Measurements from ENCODE around the gene FGF21. TPM values are rescaled to one million over a fixed set of nuclear protein-coding genes. Genes with fewer than 3 reads are reported as not detected.

FGF21 gene
- total RNA-seq, 2 experiments from 2014 or later, result not detected

- ATAC-seq (no peak), DNase-seq (no peak)
- Mint-ChIP-seq H3K36me3 (ENCODE audit: low read depth) (no peaks in the 10 kb centered on the region), H3K4me3 (no peak overlapping the region), H3K9me3 (no peaks in the 10 kb centered on the region), H3K27ac (no peak overlapping the region), H3K27me3 (peaks cover 18% of the 10 kb centered on the region), H3K4me1 (ENCODE audit: low read depth) (peaks cover 21% of the 10 kb centered on the region)
- POLR2A ChIA-PET, result interaction anchor here (1.2 kb wide), 1 partner anchor 16 kb away, joined by 3 read pairs; no protein-coding TSS in a partner anchor
- intact Hi-C loops (cut with micrococcal nuclease), result loop anchor here (10.0 kb wide), 1 partner anchor 97 kb away; the partner anchor contains the start of gene CA11
- no peak for TF ChIP-seq CTCF (IDR thresholded peaks at IDR 0.05)
- CTCF ChIA-PET, result no interaction called here
These were observed 13.2 kb upstream of the FGF21 start for GRCh38 chr19:48742096-48742495.

GRCh38 chr19:48745208-48745995, 9.9 kb upstream of the FGF21 start:
- ChIA-PET POLR2A (no interaction called here), CTCF (interaction anchor here (0.7 to 1.4 kb wide), 2 partner anchors 10 to 50 kb away, joined by 3 read pairs; no protein-coding TSS in a partner anchor)
- no peak for TF ChIP-seq CTCF (IDR thresholded peaks at IDR 0.05)
- no peaks in the 10 kb centered on the region for H3K36me3 Mint-ChIP-seq (ENCODE audit: low read depth)
- H3K27me3 Mint-ChIP-seq, result peaks cover 14% of the 10 kb centered on the region
- no peaks in the 10 kb centered on the region for H3K9me3 Mint-ChIP-seq
- H3K4me1 Mint-ChIP-seq (ENCODE audit: low read depth), result peaks cover 12% of the 10 kb centered on the region
- no peak overlapping the region for H3K27ac Mint-ChIP-seq
- intact Hi-C loops (cut with micrococcal nuclease), result loop anchor here (10.0 kb wide), 1 partner anchor 101 kb away; the partner anchor contains the start of gene CA11
- DNase-seq, result peak; percentile 75
- no peak overlapping the region for H3K4me3 Mint-ChIP-seq
- peak; percentile 70 for ATAC-seq

- Mint-ChIP-seq H3K27me3 (peaks cover 14% of the 10 kb centered on the region), H3K4me1 (ENCODE audit: low read depth) (peaks cover 10% of the 10 kb centered on the region), H3K36me3 (ENCODE audit: low read depth) (no peaks in the 10 kb centered on the region), H3K9me3 (no peaks in the 10 kb centered on the region), H3K27ac (no peak overlapping the region), H3K4me3 (no peak overlapping the region)
- TF ChIP-seq CTCF (IDR thresholded peaks at IDR 0.05), result no peak
- no peak for DNase-seq
- CTCF ChIA-PET, result interaction anchor here (0.8 kb wide), 1 partner anchor 154 kb away, joined by 3 read pairs; the partner anchor contains the start of gene NUCB1
- intact Hi-C loops (cut with micrococcal nuclease), result loop anchor here (10.0 kb wide), 1 partner anchor 101 kb away; the partner anchor contains the start of gene CA11
- POLR2A ChIA-PET, result no interaction called here
- no peak for ATAC-seq
These were observed 9.2 kb upstream of the FGF21 start for GRCh38 chr19:48746110-48746509.

- no peaks in the 10 kb centered on the region for H3K36me3 Mint-ChIP-seq (ENCODE audit: low read depth)
These were observed 8.4 kb upstream of the FGF21 start, which contains the start of gene IZUMO1 for GRCh38 chr19:48746738-48747575. IZUMO1 (minus strand) TSS chr19:48746909; CDS start chr19:48745859, 1,050 bp downstream.

More at GRCh38 chr19:48746738-48747575, 8.4 kb upstream of the FGF21 start, which contains the start of gene IZUMO1:
- TF ChIP-seq CTCF (IDR thresholded peaks at IDR 0.05), result no peak
- DNase-seq (peak; percentile 77), ATAC-seq (peak; percentile 81)
- Mint-ChIP-seq H3K27me3 (peaks cover 17% of the 10 kb centered on the region), H3K9me3 (no peaks in the 10 kb centered on the region), H3K4me3 (no peak within 1 kb of the TSS), H3K4me1 (ENCODE audit: low read depth) (peaks cover 6% of the 10 kb centered on the region), H3K27ac (no peak within 1 kb of the TSS)
- intact Hi-C loops (cut with micrococcal nuclease), result loop anchor here (10.0 kb wide), 1 partner anchor 102 kb away; the partner anchor contains the start of gene CA11
- POLR2A ChIA-PET, result interaction anchor here (0.6 kb wide), 1 partner anchor 223 kb away, joined by 3 read pairs; no protein-coding TSS in a partner anchor
- CTCF ChIA-PET, result interaction anchor here (0.8 kb wide), 1 partner anchor 153 kb away, joined by 3 read pairs; the partner anchor contains the start of gene NUCB1

All from activated CD8-positive, alpha-beta T cell treated with anti-CD3 and anti-CD28 coated beads for 36 hours (primary cell).